Fibroblast of skin of right biceps (primary cell): Measurements from ENCODE around the gene DGLUCY.
"Not testable (repeated sequence)": the region's sequence is repeated elsewhere in the genome, so short reads cannot be mapped to it uniquely, and the experiment has no call there.

ENCODE experiments used
- DNase-seq: peaks from one replicate; pipeline ENCODE4 v3.0.0-alpha.2; 2013

DGLUCY gene

GRCh38 chr14:91238661-91239060 is 124.8 kb downstream of the DGLUCY start:
- no peak for DNase-seq

DNA sequence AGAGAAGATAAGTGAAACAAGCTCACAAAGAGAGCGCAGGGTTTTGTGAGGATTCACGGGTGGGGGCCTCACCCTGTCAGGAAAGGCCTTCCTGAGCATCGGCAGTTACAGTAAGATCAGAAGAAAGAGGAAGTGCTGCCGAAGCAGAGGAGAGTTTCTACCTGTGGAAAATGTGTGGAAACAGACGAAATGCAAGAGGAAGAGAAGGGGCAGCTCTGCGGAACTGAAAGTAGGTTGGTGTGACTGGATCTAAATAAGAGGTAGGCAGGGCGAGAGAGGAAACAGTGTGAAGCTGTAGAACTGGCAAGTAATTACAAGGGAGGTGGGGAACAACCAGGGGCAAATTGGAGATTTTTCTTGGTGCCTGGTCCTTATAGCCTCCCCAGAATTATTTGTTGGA is 128.0 kb downstream of the DGLUCY start:
- no peak for DNase-seq

- no peak for DNase-seq
Observed at GRCh38 chr14:91242635-91243034, 128.8 kb downstream of the DGLUCY start.

GRCh38 chr14:91243074-91243471 is 129.2 kb downstream of the DGLUCY start:
- no peak for DNase-seq

DNA sequence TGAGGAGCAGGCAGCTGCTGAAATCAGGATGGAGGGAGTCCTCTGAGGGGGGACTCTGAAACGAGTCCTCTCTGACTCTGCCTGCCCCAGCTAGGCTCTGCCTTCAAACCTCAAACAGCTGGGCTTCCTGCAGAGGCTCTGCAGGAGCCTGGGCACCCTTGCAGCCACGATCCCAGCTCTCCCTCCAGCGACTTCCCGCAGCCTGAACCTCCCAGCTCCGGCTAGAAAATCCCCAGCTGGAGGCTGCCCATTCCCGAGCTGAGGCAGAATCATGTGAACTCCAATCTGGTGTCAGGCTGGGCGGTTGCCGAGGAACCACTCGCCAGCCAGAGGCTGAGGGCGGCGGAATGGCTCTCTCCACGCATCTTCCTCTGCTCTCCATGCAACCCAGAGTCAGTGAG is 130.6 kb downstream of the DGLUCY start, which contains the start of gene GPR68:
GPR68 (minus strand) TSS at position 204 of the 401 bp plus-strand sequence. CDS start 9,654 bp downstream, outside the sequence.
- peak; percentile 57 for DNase-seq

GRCh38 chr14:91245029-91245428 is 131.2 kb downstream of the DGLUCY start:
- DNase-seq, result no peak

DNA sequence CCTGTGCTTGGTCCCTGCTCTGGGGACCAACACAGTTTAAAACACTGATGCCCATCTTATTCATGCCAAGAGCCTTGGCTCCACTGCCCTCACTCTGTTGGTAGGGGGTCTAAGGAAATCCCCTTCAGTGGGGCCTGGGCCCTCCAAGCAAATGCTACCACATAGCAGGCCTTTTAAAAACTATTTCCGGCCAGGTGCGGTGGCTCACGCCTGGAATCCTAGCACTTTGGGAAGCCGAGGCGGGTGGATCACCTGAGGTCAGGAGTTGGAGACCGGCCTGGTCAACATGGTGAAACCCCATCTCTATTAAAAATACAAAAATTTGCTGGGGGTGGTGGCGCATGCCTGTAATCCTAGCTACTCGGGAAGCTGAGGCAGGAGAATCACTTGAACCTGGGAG is 131.7 kb downstream of the DGLUCY start:
- DNase-seq, result not testable (repeated sequence)

- DNase-seq, result no peak
Observed at GRCh38 chr14:91246051-91246852, 132.4 kb downstream of the DGLUCY start.

DNA sequence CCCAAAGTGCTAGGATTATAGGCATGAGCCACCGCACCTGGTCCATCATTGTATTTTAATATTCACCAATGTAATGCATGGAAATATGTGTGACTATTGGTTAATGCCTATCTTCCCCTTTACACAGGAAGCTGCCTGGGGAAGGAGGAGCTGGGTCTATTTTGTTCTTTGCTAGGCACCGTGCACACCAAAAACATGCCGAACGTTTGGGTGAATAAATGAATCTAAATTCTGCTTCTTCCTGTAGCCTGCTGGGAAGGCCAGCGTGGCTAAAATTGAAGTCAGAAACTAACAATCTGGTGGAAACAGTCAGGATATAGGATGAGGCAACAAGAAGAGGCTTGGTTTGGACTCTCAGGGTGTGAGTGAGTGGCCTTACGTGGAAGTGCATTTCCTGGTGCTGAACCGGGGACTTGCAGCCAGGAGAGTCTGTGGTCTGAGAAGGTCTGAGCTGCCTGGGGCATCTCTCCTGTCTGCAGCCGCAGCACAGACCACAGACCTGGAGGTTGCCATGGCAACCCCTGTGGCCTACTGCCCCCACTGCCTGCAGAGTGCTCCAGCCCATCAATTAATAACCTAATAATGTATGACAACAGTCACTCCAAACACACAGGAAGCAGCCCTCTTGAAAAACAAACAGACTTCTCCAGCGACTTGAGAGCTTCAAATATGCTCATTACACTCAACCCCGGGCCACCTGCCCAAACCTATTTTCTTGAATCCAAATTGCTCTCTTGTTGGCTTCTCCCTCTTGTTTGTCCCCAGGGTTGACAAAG is 136.2 kb downstream of the DGLUCY start:
- peak; percentile 23 for DNase-seq

DNA sequence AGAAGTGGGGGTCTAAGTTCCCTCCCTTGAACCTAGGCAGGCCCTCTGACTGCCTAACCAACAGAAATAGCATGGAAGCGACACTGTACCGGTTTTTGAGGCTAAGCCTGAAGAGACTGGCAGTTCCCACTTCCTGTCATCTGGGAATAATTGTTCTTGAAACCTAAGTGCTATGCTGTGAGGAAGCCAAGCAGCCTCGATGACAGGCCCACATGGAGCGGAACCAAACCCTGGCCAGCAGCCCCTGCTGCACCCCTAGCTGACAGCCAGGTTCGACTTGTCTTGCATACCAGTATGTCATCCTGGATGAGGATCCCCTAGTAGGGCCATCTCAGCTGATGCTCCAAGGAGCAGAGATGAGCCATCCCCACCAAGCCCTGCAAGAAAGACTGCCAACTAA is 137.0 kb downstream of the DGLUCY start:
- peak; percentile 59 for DNase-seq

DNA sequence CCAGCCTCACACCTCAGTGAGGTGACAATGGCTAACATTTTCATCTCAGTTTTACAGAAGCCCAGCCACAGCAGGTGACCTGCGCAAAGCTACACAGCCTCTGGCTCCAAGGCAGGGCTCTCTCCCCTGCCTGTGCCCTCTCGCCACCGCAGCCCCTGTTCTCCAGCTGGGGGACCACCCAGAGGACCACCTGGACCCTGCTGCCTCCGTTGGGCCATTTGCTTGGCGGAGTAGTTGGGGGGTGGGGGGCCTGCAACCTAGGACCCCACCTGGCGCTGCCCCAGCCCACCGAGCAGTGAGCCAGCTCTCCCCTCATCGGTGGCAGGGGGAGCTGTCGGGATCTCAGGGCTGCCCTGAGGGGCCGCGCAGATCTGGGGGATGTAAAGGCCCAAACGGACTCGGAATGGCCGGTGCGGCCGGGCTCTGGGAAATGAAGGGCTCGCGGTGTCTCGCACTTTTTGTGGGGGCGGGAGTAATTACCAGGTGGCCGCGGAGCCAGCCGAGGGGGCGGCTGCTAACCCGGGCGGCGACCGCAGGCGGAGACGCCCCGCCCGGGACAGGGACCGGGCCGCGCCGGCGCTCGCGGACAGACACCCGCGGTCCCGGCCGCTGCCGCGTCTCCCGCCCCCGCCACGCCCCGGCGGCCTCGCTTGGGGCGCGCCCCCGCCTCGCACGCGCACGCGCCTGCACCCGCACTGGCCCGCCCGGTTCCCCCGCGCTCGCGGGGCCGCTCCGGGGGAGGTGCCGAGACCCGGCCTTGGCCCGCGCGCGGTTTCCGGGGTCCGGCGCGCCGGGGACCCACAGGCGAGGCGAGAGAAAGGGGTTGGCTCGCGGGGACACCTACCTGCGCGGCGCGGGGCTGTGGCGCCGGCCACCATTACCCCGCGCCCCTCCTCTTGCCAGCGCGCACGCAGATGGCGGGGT is 139.3 kb downstream of the DGLUCY start:
- peak; percentile 18 for DNase-seq

DNA sequence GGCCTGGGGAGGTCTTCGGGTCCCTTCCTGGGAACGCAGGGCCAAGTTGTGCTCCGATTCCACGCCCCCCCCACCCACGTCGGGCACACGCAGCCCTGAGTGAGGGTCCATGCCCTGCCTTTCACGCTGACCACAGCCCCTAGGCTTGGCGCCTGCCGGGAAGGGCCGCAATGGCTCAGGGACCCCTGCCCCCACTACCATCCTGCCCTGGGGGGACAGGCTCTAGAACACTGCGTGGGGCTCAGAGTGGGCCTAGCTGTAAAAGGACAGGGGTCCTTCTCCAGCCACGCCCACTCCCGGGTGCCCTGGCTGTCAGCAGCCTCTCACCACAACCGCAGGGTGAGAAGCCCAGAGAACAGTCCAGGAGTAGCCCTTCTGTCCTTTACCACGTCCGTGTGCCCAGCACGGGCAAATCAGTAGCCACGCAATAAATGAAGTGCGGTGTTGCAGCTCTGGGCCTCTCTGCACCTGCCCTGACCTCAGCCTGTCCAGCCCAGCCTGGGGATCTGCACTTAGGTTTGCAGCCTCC is 140.0 kb downstream of the DGLUCY start:
- no peak for DNase-seq

DNA sequence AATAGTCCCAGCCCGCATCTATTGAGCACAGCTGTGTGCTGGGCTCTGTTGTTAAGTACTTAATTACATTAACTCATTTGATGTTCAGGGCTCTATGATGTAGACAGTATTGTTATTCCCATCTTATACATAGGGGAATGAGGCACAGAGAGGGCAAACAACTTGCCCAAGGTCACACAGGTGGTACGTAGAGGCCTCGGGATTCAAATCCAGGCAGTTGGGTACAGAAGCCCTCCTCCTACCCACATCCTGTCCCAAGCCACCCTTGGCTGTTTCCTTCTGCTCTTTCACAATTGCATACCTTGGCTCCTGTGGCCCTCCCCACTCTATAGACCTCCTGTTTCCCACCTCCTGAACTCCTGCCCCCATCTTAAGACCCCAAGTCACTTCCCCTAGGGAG is 140.6 kb downstream of the DGLUCY start:
- no peak for DNase-seq

DNA sequence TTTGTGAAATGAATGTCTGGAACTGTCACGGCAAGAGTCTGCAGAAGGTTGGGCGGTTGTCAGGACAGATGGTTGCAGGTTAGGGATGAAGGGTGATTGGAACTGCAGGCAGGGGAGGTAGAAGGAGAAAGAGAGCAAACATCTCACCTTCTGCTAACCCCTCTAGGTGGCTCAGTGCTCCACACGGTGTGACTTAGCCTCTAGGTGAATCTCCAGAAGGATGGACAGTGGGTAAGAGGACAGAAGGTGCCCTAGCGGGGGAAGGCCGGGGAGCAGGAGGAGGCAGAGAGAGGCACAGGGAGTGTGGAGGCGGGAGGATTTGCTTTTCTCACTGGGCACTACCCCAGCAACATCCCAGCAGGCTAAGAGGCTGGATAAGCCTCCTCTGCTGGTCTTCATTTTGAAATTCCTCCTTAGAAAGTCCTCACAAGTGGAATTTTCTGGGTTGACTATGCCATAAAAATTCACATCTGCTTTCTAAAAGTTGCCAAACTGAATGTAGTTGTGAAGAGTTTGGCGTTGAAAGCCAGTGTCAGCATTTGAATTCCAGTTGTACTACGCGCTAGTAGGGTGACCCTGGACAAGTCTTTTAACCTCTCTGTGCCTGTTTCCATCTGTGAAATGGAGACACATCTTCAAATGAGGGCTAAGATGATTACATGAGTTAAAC is 141.3 kb downstream of the DGLUCY start:
- no peak for DNase-seq

DNA sequence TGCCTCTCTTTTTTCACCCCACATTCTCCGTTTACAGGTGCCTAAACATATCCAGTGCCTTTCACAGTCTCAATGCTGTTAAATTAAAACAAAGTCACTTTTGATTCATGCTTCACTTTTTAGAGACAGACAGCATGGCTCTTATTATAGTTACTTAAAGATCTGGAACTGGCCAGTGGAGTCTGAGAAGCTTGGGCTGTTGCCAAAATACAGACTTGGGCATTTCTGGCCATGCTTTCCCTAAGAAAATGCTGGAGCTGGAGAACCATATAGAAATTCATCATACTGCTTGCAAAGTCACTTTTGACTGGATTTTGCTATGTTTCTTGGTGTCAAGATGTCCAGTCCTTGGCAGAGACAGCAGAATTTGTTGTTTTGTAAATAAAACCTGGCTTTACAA is 142.8 kb downstream of the DGLUCY start:
- no peak for DNase-seq

GRCh38 chr14:91257328-91258010 is 143.6 kb downstream of the DGLUCY start:
- no peak for DNase-seq

GRCh38 chr14:91258011-91258618 is 144.2 kb downstream of the DGLUCY start:
- peak; percentile 36 for DNase-seq

- no peak for DNase-seq
Observed at GRCh38 chr14:91258876-91259275, 145.0 kb downstream of the DGLUCY start.

DNA sequence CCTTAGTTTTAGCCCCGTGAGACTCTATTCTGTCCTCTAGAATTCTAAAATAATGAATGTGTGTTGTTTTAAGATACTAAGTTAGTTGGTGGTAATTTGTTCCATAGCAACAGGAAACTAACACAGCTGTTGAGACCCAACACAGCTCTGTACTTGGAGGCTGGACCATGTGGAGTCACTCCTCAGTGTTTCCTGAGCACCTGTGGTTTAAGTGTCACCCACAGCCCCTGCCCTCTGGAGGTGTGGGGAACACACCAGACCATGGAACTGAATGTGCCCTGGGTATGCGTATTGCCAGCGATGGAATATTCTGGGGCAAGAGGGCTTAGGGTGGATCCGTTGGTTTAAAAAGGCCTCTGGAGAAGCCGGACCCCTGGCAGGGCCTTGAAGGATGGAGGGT is 147.2 kb downstream of the DGLUCY start:
- no peak for DNase-seq

- DNase-seq, result no peak
Observed at GRCh38 chr14:91261986-91262549, 148.2 kb downstream of the DGLUCY start.

GRCh38 chr14:91263329-91263728 is 149.5 kb downstream of the DGLUCY start:
- no peak for DNase-seq
